Parathyroid adenoma (tissue), 2 donors: ENCODE data around the gene DSCAM.

Experiments used
- H2AFZ ChIP-seq: fragments of 300-600 bp; sonication (generic); one replicate; pipeline ENCODE4 v1.7.0; 2017; ENCODE audit warnings: antibody characterized with exemption, mild to moderate bottlenecking
- H3K27ac ChIP-seq: fragments of 300-600 bp; sonication (generic); one replicate; pipeline ENCODE4 v1.7.0; 2017
- H3K27me3 ChIP-seq: fragments of 300-600 bp; sonication (generic); one replicate; pipeline ENCODE4 v1.7.0; 2017; ENCODE audit warnings: low read length; ENCODE audit not compliant: control insufficient read depth, insufficient read depth
- H3K36me3 ChIP-seq: fragments of 300-600 bp; sonication (generic); one replicate; pipeline ENCODE4 v1.7.0; 2017; ENCODE audit warnings: low read length; ENCODE audit not compliant: control insufficient read depth, insufficient read depth
- H3K4me1 ChIP-seq: fragments of 300-600 bp; sonication (generic); one replicate; pipeline ENCODE4 v1.7.0; 2017; ENCODE audit warnings: control low read depth
- H3K4me2 ChIP-seq: fragments of 300-600 bp; sonication (generic); one replicate; pipeline ENCODE4 v1.7.0; 2017; ENCODE audit warnings: low read length
- H3K4me3 ChIP-seq: fragments of 300-600 bp; sonication (generic); one replicate; pipeline ENCODE4 v1.7.0; 2017; ENCODE audit warnings: low read depth, low read length
- H3K79me2 ChIP-seq: fragments of 300-600 bp; sonication (generic); one replicate; pipeline ENCODE4 v1.7.0; 2017; ENCODE audit warnings: control low read depth
- H3K9ac ChIP-seq: fragments of 300-600 bp; sonication (generic); one replicate; pipeline ENCODE4 v1.7.0; 2017; ENCODE audit warnings: mild to moderate bottlenecking
- H3K9me3 ChIP-seq: fragments of 300-600 bp; sonication (generic); one replicate; pipeline ENCODE4 v1.7.0; 2017; ENCODE audit warnings: low read length; ENCODE audit not compliant: control insufficient read depth
- CTCF ChIP-seq: fragments of 300-600 bp; sonication (generic); IDR thresholded peaks from one replicate; pipeline ENCODE4 v1.7.0; 2017; ENCODE audit warnings: antibody characterized with exemption, mild to moderate bottlenecking
- donor health status: primary hyperparathyroidism.

Gene DSCAM

GRCh38 chr21:40235528-40235927 lies 611.4 kb downstream of the DSCAM start:
- no peak overlapping the region for H2AFZ ChIP-seq
- no peaks in the 10 kb centered on the region for H3K36me3 ChIP-seq
- H3K9ac ChIP-seq, result no peak overlapping the region
- no peak overlapping the region for H3K27ac ChIP-seq
- no peak for TF ChIP-seq CTCF
- no peaks in the 10 kb centered on the region for H3K27me3 ChIP-seq
- no peaks in the 10 kb centered on the region for H3K4me1 ChIP-seq
- no peaks in the 10 kb centered on the region for H3K79me2 ChIP-seq
- H3K4me2 ChIP-seq, result no peak overlapping the region
- no peaks in the 10 kb centered on the region for H3K9me3 ChIP-seq
- no peak overlapping the region for H3K4me3 ChIP-seq

GRCh38 chr21:40231979-40232378 lies 615.0 kb downstream of the DSCAM start:
- no peaks in the 10 kb centered on the region for H3K4me1 ChIP-seq
- TF ChIP-seq CTCF, result no peak
- H3K79me2 ChIP-seq, result no peaks in the 10 kb centered on the region
- H3K9me3 ChIP-seq, result no peaks in the 10 kb centered on the region
- H3K4me2 ChIP-seq, result no peak overlapping the region
- no peaks in the 10 kb centered on the region for H3K27me3 ChIP-seq
- H3K9ac ChIP-seq, result no peak overlapping the region
- no peak overlapping the region for H3K27ac ChIP-seq
- no peaks in the 10 kb centered on the region for H3K36me3 ChIP-seq
- H3K4me3 ChIP-seq, result no peak overlapping the region
- H2AFZ ChIP-seq, result no peak overlapping the region

- no peak for TF ChIP-seq CTCF
- Histone ChIP-seq H3K27me3 (no peaks in the 10 kb centered on the region), H3K4me1 (no peaks in the 10 kb centered on the region), H3K4me2 (no peak overlapping the region), H2AFZ (no peak overlapping the region), H3K36me3 (no peaks in the 10 kb centered on the region), H3K9ac (no peak overlapping the region), H3K9me3 (no peaks in the 10 kb centered on the region), H3K4me3 (no peak overlapping the region), H3K27ac (no peak overlapping the region), H3K79me2 (no peaks in the 10 kb centered on the region)
Observed at GRCh38 chr21:40227096-40227495, 619.9 kb downstream of the DSCAM start.

- Histone ChIP-seq H3K9ac (no peak overlapping the region), H3K27me3 (no peaks in the 10 kb centered on the region), H3K36me3 (no peaks in the 10 kb centered on the region), H3K4me1 (no peaks in the 10 kb centered on the region), H3K4me2 (no peak overlapping the region), H3K4me3 (no peak overlapping the region), H3K27ac (no peak overlapping the region), H3K79me2 (no peaks in the 10 kb centered on the region), H2AFZ (no peak overlapping the region), H3K9me3 (no peaks in the 10 kb centered on the region)
- no peak for TF ChIP-seq CTCF
Observed at GRCh38 chr21:40215941-40216340, 631.0 kb downstream of the DSCAM start.

GRCh38 chr21:40210251-40210650 lies 636.7 kb downstream of the DSCAM start:
- H3K36me3 ChIP-seq, result no peaks in the 10 kb centered on the region
- H3K4me3 ChIP-seq, result no peak overlapping the region
- no peak overlapping the region for H3K27ac ChIP-seq
- TF ChIP-seq CTCF, result no peak
- H3K9ac ChIP-seq, result no peak overlapping the region
- no peaks in the 10 kb centered on the region for H3K27me3 ChIP-seq
- no peaks in the 10 kb centered on the region for H3K9me3 ChIP-seq
- no peak overlapping the region for H3K4me2 ChIP-seq
- H3K79me2 ChIP-seq, result no peaks in the 10 kb centered on the region
- no peak overlapping the region for H2AFZ ChIP-seq
- H3K4me1 ChIP-seq, result no peaks in the 10 kb centered on the region
